H9 (cell line): ENCODE results near the gene CD248. TPM values are rescaled to one million over a fixed set of nuclear protein-coding genes. Genes with fewer than 3 reads are reported as not detected.
A peak's percentile ranks its signal among the peaks of the same experiment; 100 is the strongest.

Experiments
- DNase-seq: peaks from one replicate; pipeline ENCODE4 v3.0.0-alpha.2; 2017
- H2AFZ ChIP-seq: one replicate; pipeline ENCODE4 v1.6.1; 2013; ENCODE audit warnings: mild to moderate bottlenecking, low read length, control low read depth, moderate library complexity
- H2AK5ac ChIP-seq: 2 replicates; pipeline ENCODE4 v1.6.1; 2013; ENCODE audit warnings: low read length, control low read depth, mixed read lengths; ENCODE audit not compliant: insufficient read length
- H2BK120ac ChIP-seq: one replicate; pipeline ENCODE4 v1.6.1; 2013; ENCODE audit warnings: low read depth, mild to moderate bottlenecking, low read length, control low read depth, inconsistent platforms; ENCODE audit not compliant: poor library complexity, severe bottlenecking
- H2BK12ac ChIP-seq: 2 replicates; pipeline ENCODE4 v1.6.1; 2013; ENCODE audit warnings: low read length, control low read depth, mixed read lengths, low read depth; ENCODE audit not compliant: insufficient read length
- H2BK15ac ChIP-seq: 2 replicates; pipeline ENCODE4 v1.6.1; 2013; ENCODE audit warnings: low read depth, low read length, control low read depth
- H2BK20ac ChIP-seq: one replicate; pipeline ENCODE4 v1.6.1; 2013; ENCODE audit warnings: low read depth, mild to moderate bottlenecking, low read length, control low read depth, inconsistent platforms; ENCODE audit not compliant: poor library complexity, severe bottlenecking
- H2BK5ac ChIP-seq: 2 replicates; pipeline ENCODE4 v1.6.1; 2013; ENCODE audit warnings: low read length, control low read depth, mixed read lengths; ENCODE audit not compliant: insufficient read length
- H3K14ac ChIP-seq: 2 replicates; pipeline ENCODE4 v1.6.1; 2013; ENCODE audit warnings: low read length, control low read depth; ENCODE audit not compliant: insufficient read depth
- H3K18ac ChIP-seq: 2 replicates; pipeline ENCODE4 v1.6.1; 2013; ENCODE audit warnings: low read depth, mild to moderate bottlenecking, mixed read lengths, low read length, control low read depth; ENCODE audit not compliant: insufficient read length
- H3K23ac ChIP-seq: 2 replicates; pipeline ENCODE4 v1.6.1; 2013; ENCODE audit warnings: low read length, control low read depth, mixed read lengths, low read depth; ENCODE audit not compliant: insufficient read length
- H3K23me2 ChIP-seq: 2 replicates; pipeline ENCODE4 v1.6.1; 2013; ENCODE audit warnings: low read depth, mild to moderate bottlenecking, mixed read lengths, low read length, control low read depth; ENCODE audit not compliant: insufficient read length, poor library complexity, severe bottlenecking
- H3K27ac ChIP-seq: 2 replicates; pipeline ENCODE4 v1.5.1; 2013; ENCODE audit warnings: low read length, control low read depth, mixed read lengths, low read depth; ENCODE audit not compliant: insufficient read length
- H3K27me3 ChIP-seq: 2 replicates; pipeline ENCODE4 v1.6.1; 2013; ENCODE audit warnings: low read length, control low read depth, inconsistent platforms; ENCODE audit not compliant: insufficient read depth
- H3K4ac ChIP-seq: 2 replicates; pipeline ENCODE4 v1.6.1; 2013; ENCODE audit warnings: low read depth, mild to moderate bottlenecking, control low read depth, inconsistent platforms, low read length, moderate library complexity
- H3K4me1 ChIP-seq: 2 replicates; pipeline ENCODE4 v1.6.1; 2013; ENCODE audit warnings: low read length, control low read depth, inconsistent platforms; ENCODE audit not compliant: insufficient read depth
- H3K4me2 ChIP-seq: 2 replicates; pipeline ENCODE4 v1.6.1; 2013; ENCODE audit warnings: low read length, control low read depth, mixed read lengths; ENCODE audit not compliant: insufficient read length, insufficient read depth
- H3K56ac ChIP-seq: 2 replicates; pipeline ENCODE4 v1.6.1; 2013; ENCODE audit warnings: low read depth, mild to moderate bottlenecking, mixed read lengths, low read length, control low read depth; ENCODE audit not compliant: insufficient read length
- H3K79me1 ChIP-seq: 2 replicates; pipeline ENCODE4 v1.6.1; 2013; ENCODE audit warnings: low read depth, mild to moderate bottlenecking, moderate library complexity, low read length, control low read depth, inconsistent platforms; ENCODE audit not compliant: insufficient read depth, poor library complexity, severe bottlenecking
- H3K79me2 ChIP-seq: 2 replicates; pipeline ENCODE4 v1.6.1; 2013; ENCODE audit warnings: low read length, control low read depth, inconsistent platforms; ENCODE audit not compliant: insufficient read depth
- H3K9ac ChIP-seq: 2 replicates; pipeline ENCODE4 v1.6.1; 2013; ENCODE audit warnings: low read length, control low read depth, mixed read lengths; ENCODE audit not compliant: insufficient read length; ENCODE audit errors: extremely low read depth
- H3K9me3 ChIP-seq: one replicate; pipeline ENCODE4 v1.6.1; 2013; ENCODE audit warnings: low read depth, low read length, inconsistent platforms; ENCODE audit not compliant: control insufficient read depth
- H3T11ph ChIP-seq: one replicate; pipeline ENCODE4 v1.6.1; 2013; ENCODE audit warnings: mild to moderate bottlenecking, low read length, control low read depth, inconsistent platforms
- H4K20me1 ChIP-seq: one replicate; pipeline ENCODE4 v1.6.1; 2013; ENCODE audit not compliant: control insufficient read depth, insufficient read length, insufficient read depth
- H4K5ac ChIP-seq: 2 replicates; pipeline ENCODE4 v1.6.1; 2013; ENCODE audit warnings: low read depth, mild to moderate bottlenecking, mixed read lengths, low read length, control low read depth; ENCODE audit not compliant: insufficient read length
- H4K8ac ChIP-seq: replicated peaks from 2 replicates; pipeline ENCODE4 v1.6.1; 2013; ENCODE audit warnings: low read length, control low read depth, mixed read lengths, low read depth; ENCODE audit not compliant: insufficient read length
- H4K91ac ChIP-seq: 2 replicates; pipeline ENCODE4 v1.6.1; 2013; ENCODE audit warnings: low read depth, mild to moderate bottlenecking, moderate library complexity, mixed read lengths, low read length, control low read depth; ENCODE audit not compliant: insufficient read length
- H3K27ac Mint-ChIP-seq, 3 experiments: 2 replicates in 2 of 3; 3 replicates in 1 of 3; pipeline ENCODE4 v1.8.0; 2020 to 2021; ENCODE audit warnings: mixed read lengths in 3 of 3, mild to moderate bottlenecking in 1 of 3, moderate library complexity in 1 of 3
- H3K27me3 Mint-ChIP-seq: 2 replicates; pipeline ENCODE4 v1.8.0; 2021; ENCODE audit warnings: low read depth, mild to moderate bottlenecking, moderate library complexity, mixed read lengths
- H3K36me3 Mint-ChIP-seq, 3 experiments: 2 replicates in 2 of 3; 3 replicates in 1 of 3; pipeline ENCODE4 v1.8.0; 2020 to 2021; ENCODE audit warnings: low read depth in 3 of 3, mixed read lengths in 3 of 3; ENCODE audit not compliant: insufficient read depth in 1 of 3
- H3K4me1 Mint-ChIP-seq, 2 experiments: 2 replicates each; pipeline ENCODE4 v1.8.0; 2020; ENCODE audit warnings: mixed read lengths in 2 of 2
- H3K4me3 Mint-ChIP-seq, 2 experiments: 2 replicates in 1 of 2; 3 replicates in 1 of 2; pipeline ENCODE4 v1.8.0; 2020 to 2021; ENCODE audit warnings: mild to moderate bottlenecking in 2 of 2, mixed read lengths in 2 of 2, moderate library complexity in 1 of 2
- H3K9me3 Mint-ChIP-seq, 2 experiments: 2 replicates in 1 of 2; 3 replicates in 1 of 2; pipeline ENCODE4 v1.8.0; 2020; ENCODE audit warnings: mild to moderate bottlenecking in 2 of 2, mixed read lengths in 2 of 2, moderate library complexity in 1 of 2
- CTCF ChIP-seq: fragments of 200-600 bp; sonication (generic); conservative IDR thresholded peaks from 3 replicates; pipeline ENCODE4 v1.8.0; 2021; ENCODE audit warnings: antibody characterized with exemption, mild to moderate bottlenecking
- WGBS: extraction: QIAGEN DNeasy Blood & Tissue Kit; methylation state at CpG from one replicate; pipeline ENCODE4 v1.1.7; 2013; ENCODE audit warnings: missing lambda C conversion rate, low lambda C conversion rate, mixed read lengths; ENCODE audit not compliant: insufficient read length; ENCODE audit errors: extremely low coverage; 5-methylcytosine and 5-hydroxymethylcytosine counted together
- total RNA-seq: library from RNA; stranded (reverse); gene quantifications from 2 replicates; pipeline ENCODE4 v1.2.1, GENCODE V29; 2021

Gene CD248
- total RNA-seq, 1 experiment from 2014 or later: 1.5 TPM

DNA sequence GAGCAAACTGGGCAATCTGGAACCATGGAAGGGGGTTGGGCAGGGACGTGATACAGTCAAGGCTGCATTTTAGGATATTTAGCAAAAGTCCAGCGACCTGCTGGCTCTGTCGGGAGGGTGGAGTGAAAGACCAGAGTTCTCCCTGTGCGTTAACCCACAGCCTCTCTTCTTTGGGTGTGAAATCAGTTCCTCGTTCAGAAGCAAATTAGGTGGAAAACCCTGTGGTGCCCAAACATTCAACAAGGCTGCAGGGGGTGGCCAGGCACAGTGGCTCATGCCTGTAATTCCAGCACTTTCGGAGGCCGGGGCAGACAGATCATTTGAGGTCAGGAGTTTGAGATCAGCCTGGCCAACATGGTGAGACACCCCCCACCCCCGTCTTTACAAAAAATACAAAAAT lies 19.2 kb downstream of the CD248 start:
- Histone ChIP-seq H3K4me2 (no peak overlapping the region), H3K23ac (no peak overlapping the region), H2BK120ac (no peak overlapping the region), H2BK5ac (no peak overlapping the region), H3K23me2 (no peaks in the 10 kb centered on the region), H3K27me3 (no peaks in the 10 kb centered on the region; the same call in 1 of the 2 replicates), H4K5ac (no peak overlapping the region), H3K9me3 (no peaks in the 10 kb centered on the region), H4K20me1 (no peaks in the 10 kb centered on the region), H3K27ac (no peak overlapping the region), H3K79me2 (no peaks in the 10 kb centered on the region), H3K18ac (no peak overlapping the region), H3K9ac (no peak overlapping the region), H3K4ac (no peak overlapping the region), H3K79me1 (no peaks in the 10 kb centered on the region), H2BK20ac (no peak overlapping the region), H4K91ac (no peak overlapping the region), H4K8ac (no peak overlapping the region), H3K56ac (no peak overlapping the region), H3K14ac (no peak overlapping the region), H2BK15ac (no peak overlapping the region), H2BK12ac (no peak overlapping the region), H3T11ph (no peak overlapping the region), H2AFZ (no peak overlapping the region), H2AK5ac (no peak overlapping the region), H3K4me1 (no peaks in the 10 kb centered on the region; the same call in 1 of the 2 replicates)
- no CpG with 5 or more reads among the region's 8 CpGs for WGBS
- Mint-ChIP-seq H3K4me3 (peak overlapping the region in 1 of 2 experiments; percentile 10; a peak in 2 of 5 replicates), H3K27ac (peak overlapping the region in 2 of 3 experiments; percentile 27 to 28; a peak in 2 of 7 replicates), H3K9me3 (no peaks in the 10 kb centered on the region), H3K36me3 (peaks cover 0 to under 1% (median 0%) of the 10 kb centered on the region in 3 experiments; a peak in 1 of 7 replicates), H3K4me1 (peaks cover 14 to 23% of the 10 kb centered on the region in 2 experiments), H3K27me3 (peaks cover 17% of the 10 kb centered on the region)
- no peak for TF ChIP-seq CTCF
- DNase-seq: no peak
